Kidney (tissue), 14 donors: ENCODE measurements around the gene MRPL34. TPM values are rescaled to one million over a fixed set of nuclear protein-coding genes. Genes with fewer than 3 reads are reported as not detected.

Experiments
- DNase-seq, 5 donors: peaks; one replicate each; pipeline ENCODE4 v3.0.0-alpha.2; 2013 to 2020
- FAIRE-seq: peaks from 2 replicates; lab custom pipeline; 2012; peaks lifted over from hg19 to GRCh38; lab: Jason Lieb, UNC
- H3K27ac ChIP-seq, 2 donors: one replicate each; pipeline ENCODE4 v1.7.0; 2013; ENCODE audit warnings: low read depth in 2 of 2, low read length in 2 of 2, inconsistent platforms in 1 of 2
- H3K27me3 ChIP-seq: one replicate; pipeline ENCODE4 v1.7.1; 2013; ENCODE audit warnings: low read length, inconsistent platforms; ENCODE audit not compliant: control insufficient read depth, insufficient read depth
- H3K36me3 ChIP-seq, 3 donors: one replicate each; pipeline versions ENCODE4 v1.7.0 to v1.7.1; 2013; ENCODE audit warnings: low read length in 3 of 3, control low read depth in 1 of 3, inconsistent platforms in 1 of 3; ENCODE audit not compliant: insufficient read depth in 3 of 3, control insufficient read depth in 2 of 3
- H3K4me1 ChIP-seq, 3 donors: one replicate each; pipeline versions ENCODE4 v1.7.0 to v1.7.1; 2013; ENCODE audit warnings: low read length in 3 of 3, inconsistent platforms in 1 of 3, low read depth in 1 of 3; ENCODE audit not compliant: control insufficient read depth in 2 of 3, insufficient read depth in 2 of 3
- H3K4me3 ChIP-seq, 3 donors: one replicate each; pipeline versions ENCODE4 v1.7.0 to v1.8.1; 2013; ENCODE audit warnings: low read length in 3 of 3, control low read depth in 1 of 3, inconsistent platforms in 1 of 3
- H3K9ac ChIP-seq, 3 donors: one replicate each; pipeline versions ENCODE4 v1.7.0 to v1.7.1; 2013; ENCODE audit warnings: low read length in 3 of 3, control low read depth in 1 of 3, inconsistent platforms in 1 of 3
- H3K9me3 ChIP-seq, 3 donors: one replicate each; pipeline versions ENCODE4 v1.7.0 to v1.7.1; 2013; ENCODE audit warnings: low read length in 3 of 3, control low read depth in 1 of 3, inconsistent platforms in 1 of 3; ENCODE audit not compliant: control insufficient read depth in 2 of 3, insufficient read depth in 1 of 3
- intact Hi-C: fragments of 100-400 bp; cut with DNase I; formaldehyde crosslinking; loops from one replicate; pipeline ENCODE4 v1.11.1; 2022
- polyA plus RNA-seq: library from polyadenylated mRNA; stranded (reverse); fragments of 350-450 nt; fragmentation: Illumina TruSeq; extraction: RNeasy Lipid Tissue Mini Kit (QIAGEN cat#74804); gene quantifications from one replicate; pipeline ENCODE4 v1.2.3, GENCODE V29; 2014; ENCODE audit warnings: low read depth, low replicate concordance; ENCODE audit not compliant: insufficient read depth
- total RNA-seq: library from RNA; stranded (reverse); fragmentation: NEBNext Ultra II Directional; extraction: Animal tissue kit (Norgen Biotek cat#: 25700); gene quantifications from one replicate; pipeline ENCODE4 v1.2.1, GENCODE V29; 2021
- TF ChIP-seq, protein P1 (sequence below): IDR thresholded peaks from 3 replicates; pipeline ENCODE4 v1.5.1; 2012; ENCODE audit warnings: mild to moderate bottlenecking, moderate library complexity, borderline replicate concordance; ENCODE audit not compliant: insufficient read depth; ENCODE audit errors: extremely low read depth
- donor health status: control.
- donor health status: control.
- donor health status: control.
- donor health status: control.
- donor health status: control.
- donor health status: DM: yes; HTN: yes; CAD: no.
- donor health status: Normal renal cell carcinoma (clear cell type).

MRPL34 gene
- total and polyA plus RNA-seq, 2 donors from 2014 or later, result 59.3 to 369 TPM

DNA sequence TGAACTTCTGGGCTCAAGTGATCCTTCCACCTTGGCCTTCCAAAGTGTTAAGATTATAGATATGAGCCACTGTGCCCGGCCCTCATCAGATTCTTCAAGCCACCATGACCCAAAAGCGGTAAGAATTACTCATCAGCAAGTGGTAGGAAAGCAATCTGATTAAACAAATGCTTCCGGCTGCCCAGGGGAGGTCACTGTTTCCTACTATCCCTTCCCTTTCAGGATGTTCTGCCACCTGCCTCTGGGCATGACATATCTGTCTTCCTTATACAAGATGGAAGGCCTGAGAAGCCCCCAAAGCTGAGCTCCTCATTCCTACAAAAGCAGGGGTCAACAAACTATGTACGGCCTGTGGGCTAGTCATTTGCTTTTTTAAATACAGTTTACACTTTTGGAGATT, 9.4 kb upstream of the MRPL34 start:
- H3K36me3 ChIP-seq, result no peaks in the 10 kb centered on the region
- intact Hi-C loops, result no loop called here
- FAIRE-seq (no peak), DNase-seq (no peak)
- no peaks in the 10 kb centered on the region for H3K4me1 ChIP-seq
- H3K27ac ChIP-seq, result no peak overlapping the region
- H3K9ac ChIP-seq, result no peak overlapping the region
- no peak overlapping the region for H3K4me3 ChIP-seq
- TF ChIP-seq, protein P1, sequence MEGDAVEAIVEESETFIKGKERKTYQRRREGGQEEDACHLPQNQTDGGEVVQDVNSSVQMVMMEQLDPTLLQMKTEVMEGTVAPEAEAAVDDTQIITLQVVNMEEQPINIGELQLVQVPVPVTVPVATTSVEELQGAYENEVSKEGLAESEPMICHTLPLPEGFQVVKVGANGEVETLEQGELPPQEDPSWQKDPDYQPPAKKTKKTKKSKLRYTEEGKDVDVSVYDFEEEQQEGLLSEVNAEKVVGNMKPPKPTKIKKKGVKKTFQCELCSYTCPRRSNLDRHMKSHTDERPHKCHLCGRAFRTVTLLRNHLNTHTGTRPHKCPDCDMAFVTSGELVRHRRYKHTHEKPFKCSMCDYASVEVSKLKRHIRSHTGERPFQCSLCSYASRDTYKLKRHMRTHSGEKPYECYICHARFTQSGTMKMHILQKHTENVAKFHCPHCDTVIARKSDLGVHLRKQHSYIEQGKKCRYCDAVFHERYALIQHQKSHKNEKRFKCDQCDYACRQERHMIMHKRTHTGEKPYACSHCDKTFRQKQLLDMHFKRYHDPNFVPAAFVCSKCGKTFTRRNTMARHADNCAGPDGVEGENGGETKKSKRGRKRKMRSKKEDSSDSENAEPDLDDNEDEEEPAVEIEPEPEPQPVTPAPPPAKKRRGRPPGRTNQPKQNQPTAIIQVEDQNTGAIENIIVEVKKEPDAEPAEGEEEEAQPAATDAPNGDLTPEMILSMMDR, result no peak
- no peaks in the 10 kb centered on the region for H3K27me3 ChIP-seq
- H3K9me3 ChIP-seq, result no peaks in the 10 kb centered on the region

DNA sequence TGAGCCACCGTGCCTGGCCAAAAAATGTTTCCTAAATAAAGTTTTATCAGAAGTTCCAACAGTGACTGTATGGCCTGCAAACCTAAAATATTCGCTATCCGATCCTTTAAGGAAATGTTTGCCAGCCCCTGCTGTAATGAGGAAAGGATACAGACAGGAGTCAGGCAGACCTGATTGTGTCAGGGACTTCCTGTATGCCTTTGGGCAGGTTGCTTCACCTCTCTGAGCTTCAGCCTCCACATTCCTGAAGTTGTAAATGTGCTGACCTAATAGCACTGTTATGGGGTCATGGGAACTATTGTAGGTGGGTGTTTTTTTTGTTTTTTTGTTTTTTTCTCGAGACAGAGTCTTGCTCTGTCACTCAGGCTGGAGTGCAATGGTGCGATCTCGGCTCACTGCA, 8.7 kb upstream of the MRPL34 start:
- no peaks in the 10 kb centered on the region for H3K9me3 ChIP-seq
- no peaks in the 10 kb centered on the region for H3K36me3 ChIP-seq
- intact Hi-C loops, result no loop called here

DNA sequence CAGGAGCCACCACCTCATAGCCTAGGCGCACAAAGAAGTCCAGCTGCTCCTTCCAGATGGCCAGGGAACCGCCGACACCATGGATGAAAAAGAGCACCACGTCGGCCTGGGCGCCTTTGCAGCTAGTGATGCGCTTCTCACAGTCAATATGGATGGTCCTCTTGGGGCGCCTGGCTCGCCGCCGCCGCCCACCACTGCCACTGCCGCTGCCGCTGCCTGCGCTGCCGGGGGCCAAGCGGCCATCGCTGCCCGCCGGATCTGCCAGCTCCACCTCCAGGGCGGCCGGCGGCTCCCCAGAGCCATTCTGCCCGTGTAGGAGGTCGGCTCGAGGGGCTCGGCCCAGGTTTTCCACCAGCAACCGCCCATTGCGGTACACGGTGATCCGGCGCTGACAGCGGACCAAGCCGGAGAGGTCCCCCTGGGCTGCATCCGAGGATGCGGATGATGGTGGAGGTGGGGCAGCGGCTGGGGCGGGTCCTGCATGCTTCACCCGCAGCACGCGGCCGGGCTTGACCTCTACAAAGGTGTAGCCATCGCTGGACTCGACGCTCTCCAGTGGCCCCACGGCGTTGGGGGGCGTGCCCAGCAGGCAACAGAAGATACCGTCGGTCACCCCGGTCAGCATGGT, 4.6 kb upstream of the MRPL34 start:
- H3K27me3 ChIP-seq, result no peaks in the 10 kb centered on the region
- H3K4me3 ChIP-seq, result no peak overlapping the region
- no peak overlapping the region for H3K9ac ChIP-seq
- TF ChIP-seq, protein P1, result no peak
- FAIRE-seq, result no peak
- peak in 1 of 5 donors; percentile 53 for DNase-seq
- H3K27ac ChIP-seq, result no peak overlapping the region
- H3K9me3 ChIP-seq, result no peaks in the 10 kb centered on the region
- H3K4me1 ChIP-seq, result peaks cover 0 to 13% (median 10%) of the 10 kb centered on the region in 3 donors
- intact Hi-C loops, result no loop called here
- no peaks in the 10 kb centered on the region for H3K36me3 ChIP-seq

More for the DNA sequence above, 8.7 kb upstream of the MRPL34 start:
- no peaks in the 10 kb centered on the region for H3K27me3 ChIP-seq
- H3K27ac ChIP-seq, result no peak overlapping the region
- no peak overlapping the region for H3K9ac ChIP-seq
- H3K4me3 ChIP-seq, result no peak overlapping the region
- no peaks in the 10 kb centered on the region for H3K4me1 ChIP-seq
- no peak for DNase-seq
- TF ChIP-seq, protein P1, result no peak
- no peak for FAIRE-seq
